Left lung (tissue), 10 donors: Measurements from ENCODE around the gene RFPL3. TPM values are rescaled to one million over a fixed set of nuclear protein-coding genes. Genes with fewer than 3 reads are reported as not detected.

Experiments used
- ATAC-seq: fragments of 200-7000 bp; cut with Tn5 transposase; one replicate; pipeline ENCODE4 v1.9.1; 2020; ENCODE audit warnings: moderate library complexity
- DNase-seq, 4 donors: peaks; one replicate each; pipeline ENCODE4 v3.0.0-alpha.2; 2013 to 2020
- H3K27ac ChIP-seq, 2 donors: fragments of 200-600 bp; sonication (generic) in 1 of 2; one replicate each; pipeline versions ENCODE4 v1.5.0 to v1.8.0; 2020 to 2021
- H3K27me3 ChIP-seq, 2 donors: fragments of 200-600 bp; sonication (generic) in 1 of 2; one replicate each; pipeline versions ENCODE4 v1.5.0 to v1.8.0; 2020 to 2021
- H3K36me3 ChIP-seq, 2 donors: fragments of 200-600 bp; sonication (generic) in 1 of 2; one replicate each; pipeline versions ENCODE4 v1.5.0 to v1.8.0; 2020 to 2021
- H3K4me1 ChIP-seq, 2 donors: fragments of 200-600 bp; one replicate each; pipeline ENCODE4 v1.8.0; 2021
- H3K4me3 ChIP-seq, 2 donors: fragments of 200-600 bp; sonication (generic) in 1 of 2; one replicate each; pipeline versions ENCODE4 v1.5.0 to v1.8.0; 2020 to 2021; ENCODE audit warnings: mild to moderate bottlenecking in 1 of 2
- H3K9me3 ChIP-seq, 2 donors: fragments of 200-600 bp; sonication (generic) in 1 of 2; one replicate each; pipeline versions ENCODE4 v1.5.0 to v1.8.0; 2020 to 2021
- CTCF ChIP-seq, 2 donors: fragments of 200-600 bp; sonication (generic) in 1 of 2; IDR thresholded peaks; one replicate each; pipeline versions ENCODE4 v1.5.0 to v1.8.0; 2021; ENCODE audit warnings: antibody characterized with exemption in 2 of 2
- intact Hi-C, 2 donors: fragments of 100-400 bp; cut with DNase I; formaldehyde crosslinking; loops; one replicate each; pipeline versions ENCODE4 v1.11.2 to v1.14.2; 2022
- polyA plus RNA-seq, 6 donors: library from polyadenylated mRNA; unstranded; fragments of 120-200 nt; gene quantifications; one replicate each; pipeline ENCODE4 v1.2.1, GENCODE V29; 2013; ENCODE audit not compliant: insufficient read length in 6 of 6
- total RNA-seq, 2 donors: library from RNA; stranded (reverse); fragmentation: NEBNext Ultra II Directional; extraction: Animal tissue kit (Norgen Biotek cat#: 25700); gene quantifications; one replicate each; pipeline ENCODE4 v1.2.1, GENCODE V29; 2021
- donor health status: DM: no; HTN: yes; CAD: no.
- donor health status: DM: no; HTN: no; CAD: no.

The RFPL3 gene
- total and polyA plus RNA-seq, 8 donors = 0.24 TPM; not detected in 7

- no peak overlapping the region for H3K4me3 ChIP-seq
- ATAC-seq = no peak
- no peak for DNase-seq
- no peaks in the 10 kb centered on the region for H3K9me3 ChIP-seq
- TF ChIP-seq CTCF (IDR thresholded peaks at IDR 0.05) = no peak
- no peaks in the 10 kb centered on the region for H3K27me3 ChIP-seq
- no peaks in the 10 kb centered on the region for H3K4me1 ChIP-seq
- H3K36me3 ChIP-seq = no peaks in the 10 kb centered on the region
- no peak overlapping the region for H3K27ac ChIP-seq
- intact Hi-C loops = no loop called here
Observed at GRCh38 chr22:32361257-32361656, 3.6 kb downstream of the RFPL3 start.

- DNase-seq (no peak), ATAC-seq (no peak)
- Histone ChIP-seq H3K27me3 (no peaks in the 10 kb centered on the region), H3K4me3 (no peak overlapping the region), H3K9me3 (no peaks in the 10 kb centered on the region), H3K4me1 (no peaks in the 10 kb centered on the region), H3K27ac (no peak overlapping the region), H3K36me3 (no peaks in the 10 kb centered on the region)
- TF ChIP-seq CTCF (IDR thresholded peaks at IDR 0.05) = no peak
- intact Hi-C loops = no loop called here
Observed at GRCh38 chr22:32364210-32364609, 6.5 kb downstream of the RFPL3 start.

- no peak for TF ChIP-seq CTCF (IDR thresholded peaks at IDR 0.05)
- Histone ChIP-seq H3K36me3 (no peaks in the 10 kb centered on the region), H3K27ac (no peak overlapping the region), H3K4me3 (no peak overlapping the region), H3K27me3 (no peaks in the 10 kb centered on the region), H3K9me3 (no peaks in the 10 kb centered on the region), H3K4me1 (no peaks in the 10 kb centered on the region)
- DNase-seq (no peak), ATAC-seq (no peak)
- intact Hi-C loops = no loop called here
Observed at GRCh38 chr22:32375678-32376450, 18.2 kb downstream of the RFPL3 start.

- intact Hi-C loops = no loop called here
- no peak for TF ChIP-seq CTCF (IDR thresholded peaks at IDR 0.05)
- DNase-seq (no peak), ATAC-seq (no peak)
- H3K9me3 ChIP-seq = no peaks in the 10 kb centered on the region
- no peaks in the 10 kb centered on the region for H3K4me1 ChIP-seq
- no peaks in the 10 kb centered on the region for H3K36me3 ChIP-seq
- no peaks in the 10 kb centered on the region for H3K27me3 ChIP-seq
- H3K4me3 ChIP-seq = no peak overlapping the region
- no peak overlapping the region for H3K27ac ChIP-seq
Observed at GRCh38 chr22:32376681-32377080, 19.0 kb downstream of the RFPL3 start.

GRCh38 chr22:32378707-32379272 is 21.1 kb downstream of the RFPL3 start:
- Histone ChIP-seq H3K27me3 (no peaks in the 10 kb centered on the region), H3K4me3 (no peak overlapping the region), H3K4me1 (no peaks in the 10 kb centered on the region), H3K9me3 (no peaks in the 10 kb centered on the region), H3K36me3 (no peaks in the 10 kb centered on the region), H3K27ac (no peak overlapping the region)
- TF ChIP-seq CTCF (IDR thresholded peaks at IDR 0.05) = peak; percentile 14 to 39
- DNase-seq (no peak), ATAC-seq (peak; percentile 57)
- intact Hi-C loops = no loop called here
